Endothelial cell of umbilical vein (primary cell): ENCODE data around the gene TANGO2. TPM values are rescaled to one million over a fixed set of nuclear protein-coding genes. Genes with fewer than 3 reads are reported as not detected.

Experiments
- BruUV-seq: library from RNA; stranded (reverse); fragments of 400-500 nt; replicated peaks from 2 replicates; lab custom pipeline; 2021; lab: Mats Ljungman, UMichigan
- CTCF ChIA-PET: fragments of 300-600, 350-600 bp; sonication (Branson Sonifier 250); formaldehyde crosslinking; loops from one replicate; lab custom pipeline; 2021; ENCODE audit warnings: antibody characterized with exemption, inconsistent platforms; lab: Charles Lee
- POLR2A ChIA-PET: fragments of 300-600, 350-600 bp; sonication (Branson Sonifier 250); formaldehyde crosslinking; loops from one replicate; lab custom pipeline; 2021; ENCODE audit warnings: antibody characterized with exemption, inconsistent platforms; lab: Charles Lee
- DNase-seq: peaks from one replicate; pipeline ENCODE4 v3.0.0-alpha.2; 2011; ENCODE audit warnings: low read depth, low spot score
- FAIRE-seq: peaks from 2 replicates; lab custom pipeline; 2011; peaks lifted over from hg19 to GRCh38; lab: Jason Lieb, UNC
- H2AFZ ChIP-seq: 2 replicates; pipeline ENCODE4 v1.6.0; 2012; ENCODE audit warnings: low read depth, low read length, control low read depth, inconsistent platforms
- H3K27ac ChIP-seq: 2 replicates; pipeline ENCODE4 v1.5.1; 2011; ENCODE audit warnings: low read depth, mild to moderate bottlenecking, control low read depth, low read length, moderate library complexity; ENCODE audit not compliant: insufficient read depth
- H3K27me3 ChIP-seq, 2 experiments: 2 replicates each; pipeline versions ENCODE4 v1.6.0 to v1.6.1; 2011; ENCODE audit warnings: low read length in 2 of 2, mixed read lengths in 1 of 2; ENCODE audit not compliant: control insufficient read depth in 2 of 2, insufficient read depth in 2 of 2
- H3K36me3 ChIP-seq, 2 experiments: 2 replicates in 1 of 2; 3 replicates in 1 of 2; pipeline ENCODE4 v1.5.1; 2011; ENCODE audit warnings: low read length in 2 of 2, mild to moderate bottlenecking in 1 of 2, moderate library complexity in 1 of 2; ENCODE audit not compliant: control insufficient read depth in 2 of 2, insufficient read depth in 2 of 2; ENCODE audit errors: extremely low read depth in 1 of 2
- H3K4me1 ChIP-seq: 3 replicates; pipeline ENCODE4 v1.5.1; 2011; ENCODE audit warnings: mild to moderate bottlenecking, low read length; ENCODE audit not compliant: control insufficient read depth, insufficient read depth; ENCODE audit errors: extremely low read depth
- H3K4me2 ChIP-seq: 2 replicates; pipeline ENCODE4 v1.6.1; 2011; ENCODE audit warnings: low read length, control low read depth, mixed read lengths; ENCODE audit not compliant: insufficient read depth
- H3K4me3 ChIP-seq, 3 experiments: fragments of 200-600 bp in 1 of 3; sonication (generic), shearing (Covaris generic) in 1 of 3; replicated peaks in 1 of 3; 2 replicates each; pipeline ENCODE4 v1.5.1; 2011 to 2016; ENCODE audit warnings: control low read depth in 3 of 3, low read length in 3 of 3, mild to moderate bottlenecking in 2 of 3, inconsistent platforms in 1 of 3, low read depth in 1 of 3, moderate library complexity in 1 of 3; ENCODE audit not compliant: insufficient read depth in 1 of 3
- H3K79me2 ChIP-seq: 2 replicates; pipeline ENCODE4 v1.6.0; 2012; ENCODE audit warnings: low read length, inconsistent platforms; ENCODE audit not compliant: control insufficient read depth, insufficient read depth
- H3K9ac ChIP-seq: replicated peaks from 2 replicates; pipeline ENCODE3; 2011; ENCODE audit warnings: low read length, control low read depth; ENCODE audit not compliant: insufficient read depth; ENCODE audit errors: extremely low read depth
- H3K9me1 ChIP-seq: replicated peaks from 3 replicates; pipeline ENCODE4 v1.6.0; 2011; ENCODE audit warnings: mild to moderate bottlenecking, low read length; ENCODE audit not compliant: control insufficient read depth, insufficient read depth; ENCODE audit errors: extremely low read depth
- H3K9me3 ChIP-seq: replicated peaks from 2 replicates; pipeline ENCODE4 v1.5.1; 2012; ENCODE audit warnings: low read length, inconsistent platforms; ENCODE audit not compliant: control insufficient read depth, insufficient read depth
- H4K20me1 ChIP-seq: replicated peaks from 2 replicates; pipeline ENCODE3; 2011; ENCODE audit warnings: mild to moderate bottlenecking, low read length; ENCODE audit not compliant: control insufficient read depth, insufficient read depth; ENCODE audit errors: extremely low read depth
- CTCF ChIP-seq, 2 donors: IDR thresholded peaks; 1 replicate in 1 of 2; 2 replicates in 1 of 2; pipeline ENCODE4 v1.5.1; 2011; ENCODE audit warnings: low read length in 2 of 2, mild to moderate bottlenecking in 2 of 2, moderate library complexity in 2 of 2, control low read depth in 1 of 2, inconsistent platforms in 1 of 2, low read depth in 1 of 2; ENCODE audit not compliant: insufficient read depth in 1 of 2; ENCODE audit errors: extremely low read depth in 1 of 2
- EZH2 ChIP-seq: IDR thresholded peaks from 2 replicates; pipeline ENCODE4 v1.6.1; 2012; ENCODE audit warnings: borderline replicate concordance, low read depth, mild to moderate bottlenecking, moderate library complexity, low read length, inconsistent platforms; ENCODE audit not compliant: severe bottlenecking
- FOS ChIP-seq: IDR thresholded peaks from 2 replicates; pipeline ENCODE4 v1.6.1; 2011; ENCODE audit warnings: mild to moderate bottlenecking, low read length, moderate library complexity, borderline replicate concordance; ENCODE audit not compliant: insufficient read depth
- GATA2 ChIP-seq: IDR thresholded peaks from 2 replicates; pipeline ENCODE4 v1.7.0; 2011; ENCODE audit warnings: low read depth, mild to moderate bottlenecking, moderate library complexity, mixed read lengths, low read length; ENCODE audit not compliant: insufficient read length, insufficient read depth
- JUN ChIP-seq: IDR thresholded peaks from 2 replicates; pipeline ENCODE4 v1.6.1; 2011; ENCODE audit warnings: borderline replicate concordance, low read depth; ENCODE audit not compliant: insufficient read length, insufficient read depth
- MAX ChIP-seq: IDR thresholded peaks from 2 replicates; pipeline ENCODE4 v1.6.1; 2011; ENCODE audit not compliant: insufficient read depth, insufficient read length
- MYC ChIP-seq: IDR thresholded peaks from one replicate; pipeline ENCODE4 v1.6.1; 2011; ENCODE audit warnings: mild to moderate bottlenecking, low read depth, low read length
- POLR2A ChIP-seq: IDR thresholded peaks from 2 replicates; pipeline ENCODE4 v1.6.1; 2012; ENCODE audit warnings: low read depth, mild to moderate bottlenecking, control low read depth, low read length
- POLR2AphosphoS5 ChIP-seq: IDR thresholded peaks from 2 replicates; pipeline ENCODE4 v1.6.1; 2012; ENCODE audit warnings: low read depth, mild to moderate bottlenecking, control low read depth, low read length, moderate library complexity; ENCODE audit not compliant: insufficient read depth
- dilution Hi-C: fragments of 300-500 bp; cut with MboI; formaldehyde crosslinking; loops from one replicate; pipeline ENCODE4 v1.15.0; 2019; ENCODE audit warnings: low sequenced_read_pairs; ENCODE audit not compliant: extremely low pct_ligation_motif_present
- intact Hi-C: fragments of 100-400 bp; cut with micrococcal nuclease; formaldehyde crosslinking; loops from one replicate; pipeline ENCODE4 v1.10.0; 2022
- polyA plus RNA-seq, 4 experiments: library from polyadenylated mRNA; depleted of rRNA in 3 of 4; stranded (reverse) in 3 of 4; unstranded in 1 of 4; fragments of >200 nt; gene quantifications; 2 replicates each; pipeline versions ENCODE4 v1.2.1 to v1.2.3, GENCODE V29; 2011 to 2012; ENCODE audit warnings: missing spikeins in 1 of 4
- total RNA-seq: library from RNA; stranded (reverse); gene quantifications from 2 replicates; pipeline ENCODE4 v1.2.3, GENCODE V29; 2021

Gene TANGO2
- total and polyA plus RNA-seq, 2 donors (not counting 3 experiments of a cell fraction or from before 2014, with no cell fraction given), result 40.0 to 49.3 TPM

DNA sequence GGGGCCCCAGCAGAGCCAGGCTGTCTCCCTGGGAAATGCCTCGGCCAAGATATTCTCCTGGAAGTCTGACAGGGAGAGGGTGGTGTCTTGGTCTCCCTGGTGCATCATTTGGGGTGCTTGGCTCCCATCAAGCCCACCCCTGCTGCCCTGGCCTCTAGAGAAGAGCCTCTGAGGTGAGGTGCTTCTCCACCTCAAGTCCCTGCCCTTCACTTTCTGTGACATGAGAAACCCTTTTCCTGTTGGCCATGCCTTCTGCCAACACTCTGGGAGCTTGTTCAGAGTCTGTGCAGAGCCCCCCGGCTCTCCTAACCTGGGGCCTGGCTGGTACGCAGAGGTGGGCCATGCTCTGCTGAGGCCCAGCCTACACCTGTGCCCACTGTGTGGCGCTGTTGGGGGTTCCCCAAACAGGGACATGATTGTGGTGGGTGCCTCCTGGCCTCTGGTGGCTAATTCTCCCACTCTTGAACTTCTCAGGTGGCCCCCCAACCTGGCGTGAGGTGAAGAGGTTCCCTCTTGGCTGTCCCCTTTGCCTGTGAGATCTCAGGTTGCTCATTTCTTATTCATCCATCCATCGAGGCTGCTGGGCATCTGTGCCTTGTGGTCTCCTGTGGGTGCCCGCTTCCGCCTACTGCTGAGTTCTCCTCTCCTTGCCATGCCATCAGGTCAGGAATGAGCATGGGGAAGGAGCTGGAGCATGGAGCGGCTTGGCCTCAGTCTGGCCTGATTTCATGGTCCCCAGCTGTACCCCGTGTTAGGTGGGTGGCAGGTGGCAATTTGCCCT, 40.0 kb downstream of the TANGO2 start:
- dilution Hi-C loops (no loop called here), intact Hi-C loops (no loop called here)
- Histone ChIP-seq H3K4me3 (no peak overlapping the region), H3K27ac (no peak overlapping the region), H3K9me1 (no peaks in the 10 kb centered on the region), H2AFZ (no peak overlapping the region), H3K4me1 (peaks cover 12% of the 10 kb centered on the region), H3K4me2 (no peak overlapping the region), H3K79me2 (no peaks in the 10 kb centered on the region), H4K20me1 (no peaks in the 10 kb centered on the region), H3K9me3 (no peaks in the 10 kb centered on the region), H3K36me3 (peaks cover 2 to 22% of the 10 kb centered on the region in 2 experiments), H3K27me3 (no peaks in the 10 kb centered on the region), H3K9ac (no peak overlapping the region)
- DNase-seq (no peak), FAIRE-seq (no peak)
- ChIA-PET POLR2A (no interaction called here), CTCF (interaction anchor here (1.0 to 1.2 kb wide), 3 partner anchors 18 to 107 kb away, joined by 3 to 4 read pairs (median 4); no protein-coding TSS in a partner anchor)
- TF ChIP-seq CTCF (IDR thresholded peaks at IDR 0.05; ENCODE audit: extremely low read depth in 1 of 2, insufficient read depth in 1 of 2, low read depth in 1 of 2, low read length in 2 of 2) (no peak), FOS (no peak), POLR2AphosphoS5 (no peak), MYC (no peak), POLR2A (no peak), EZH2 (no peak), GATA2 (no peak), JUN (no peak), MAX (no peak)
- no TSS peak for BruUV-seq
